Measurements from ENCODE around the gene SCYGR6. TPM values are rescaled to one million over a fixed set of nuclear protein-coding genes. Genes with fewer than 3 reads are reported as not detected.
"Not testable (repeated sequence)": the region's sequence is repeated elsewhere in the genome, so short reads cannot be mapped to it uniquely, and the experiment has no call there.

The SCYGR6 gene, protein sequence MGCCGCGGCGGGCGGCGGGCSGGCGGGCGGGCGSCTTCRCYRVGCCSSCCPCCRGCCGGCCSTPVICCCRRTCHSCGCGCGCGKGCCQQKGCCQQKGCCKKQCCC
- total RNA-seq = not detected

GRCh38 chr2:227724394-227725039 is at the start of gene SCYGR6:
TSS of gene SCYGR6 (minus strand) at chr2:227724757. CDS start at chr2:227724757, 0 bp downstream.
- no peak for DNase-seq

DNA sequence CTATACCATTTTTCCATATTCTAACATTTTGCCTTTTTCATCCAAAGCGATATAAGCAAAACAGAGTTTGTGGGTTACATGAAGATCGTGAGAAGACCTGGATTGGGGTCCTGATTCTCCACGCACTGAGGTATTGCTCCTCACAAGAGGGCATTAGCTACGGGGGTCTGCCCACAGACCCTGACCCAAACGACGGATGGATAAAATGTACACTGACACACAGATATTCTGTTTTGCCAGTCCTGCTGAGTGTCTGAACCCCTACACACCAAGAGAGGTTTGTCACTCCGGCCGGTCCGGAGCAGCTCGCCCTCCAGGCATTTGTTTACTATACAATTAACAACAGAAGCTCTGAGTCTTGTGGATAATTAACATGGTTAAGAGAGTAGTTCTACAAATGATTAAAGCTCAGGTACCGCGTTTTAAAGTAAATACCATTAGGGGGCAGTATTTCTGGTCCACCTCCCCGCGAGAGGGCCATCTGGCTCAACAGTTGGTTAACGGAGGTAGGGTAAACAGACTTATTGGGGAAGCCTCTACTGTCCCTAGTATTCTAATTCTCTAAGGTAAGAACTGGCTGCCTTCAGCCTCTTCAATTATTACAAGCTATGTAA is 49.6 kb upstream of the SCYGR6 start:
- no peak for DNase-seq

GRCh38 chr2:227772932-227773331 is 48.4 kb upstream of the SCYGR6 start:
- DNase-seq = no peak

DNA sequence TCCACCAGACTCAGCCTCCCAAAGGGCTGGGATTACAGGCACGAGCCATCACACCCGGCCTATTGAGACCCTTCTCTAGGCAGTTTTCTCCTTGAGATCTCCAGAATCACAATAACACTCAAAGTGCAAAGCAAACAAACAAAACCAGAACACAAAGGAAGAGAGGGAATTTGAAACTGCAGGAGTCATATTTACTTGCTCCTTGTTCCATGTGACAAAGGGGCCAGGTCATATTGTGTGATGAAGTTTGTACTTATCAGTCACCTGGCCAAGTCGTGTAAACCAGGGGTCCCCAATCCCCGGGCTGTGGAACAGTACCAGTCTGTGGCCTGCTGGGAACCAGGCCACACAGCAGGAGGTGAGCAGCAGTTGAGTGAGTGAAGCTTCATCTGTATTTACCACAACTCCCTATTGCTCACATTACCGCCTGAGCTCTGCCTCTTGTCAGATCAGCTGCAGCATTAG is 47.7 kb upstream of the SCYGR6 start:
- DNase-seq = no peak

GRCh38 chr2:227767830-227768229 is 43.3 kb upstream of the SCYGR6 start:
- no peak for DNase-seq

- DNase-seq = peak; percentile 87
These were observed 41.9 kb upstream of the SCYGR6 start for GRCh38 chr2:227766373-227766883.

GRCh38 chr2:227765788-227766372 is 41.3 kb upstream of the SCYGR6 start:
- no peak for DNase-seq

- DNase-seq = peak; percentile 45
These were observed 37.4 kb upstream of the SCYGR6 start for GRCh38 chr2:227761740-227762476.

DNA sequence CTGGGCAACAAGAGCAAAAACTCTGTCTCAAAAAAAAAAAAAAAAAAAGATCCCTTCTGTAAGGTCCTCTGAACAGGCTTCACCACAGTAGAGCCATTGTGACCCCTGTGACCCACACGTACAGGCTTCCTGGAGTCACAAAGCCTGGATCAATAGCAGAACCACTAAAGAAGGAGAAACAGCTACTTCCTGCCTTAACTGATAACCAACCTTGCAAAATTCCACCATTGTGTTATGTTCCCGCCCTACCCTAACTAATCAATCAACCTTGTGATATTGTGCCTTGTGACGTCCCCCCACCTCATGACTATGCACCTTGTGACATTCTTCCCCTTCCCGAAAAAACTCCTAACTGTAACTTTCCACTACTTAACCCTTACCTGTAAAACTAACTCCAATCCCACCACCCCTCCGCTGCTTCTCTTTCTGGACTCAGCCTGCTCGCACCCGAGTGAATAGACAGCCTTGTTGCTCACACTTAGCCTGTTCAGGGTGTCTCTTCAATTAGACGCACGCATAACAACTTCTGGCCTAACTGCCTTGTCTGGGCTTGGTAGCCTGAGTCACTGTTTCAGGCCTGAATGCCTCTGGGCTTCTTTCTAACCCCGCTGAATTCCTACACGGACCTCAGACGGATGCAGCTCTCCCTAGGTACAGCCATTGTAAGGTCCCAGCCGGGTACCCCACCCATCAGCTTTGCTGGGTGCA is 35.0 kb upstream of the SCYGR6 start:
- no peak for DNase-seq

GRCh38 chr2:227756261-227756660 is 31.7 kb upstream of the SCYGR6 start:
- DNase-seq = not testable (repeated sequence)

GRCh38 chr2:227748079-227748478 is 23.5 kb upstream of the SCYGR6 start:
- DNase-seq = no peak

DNA sequence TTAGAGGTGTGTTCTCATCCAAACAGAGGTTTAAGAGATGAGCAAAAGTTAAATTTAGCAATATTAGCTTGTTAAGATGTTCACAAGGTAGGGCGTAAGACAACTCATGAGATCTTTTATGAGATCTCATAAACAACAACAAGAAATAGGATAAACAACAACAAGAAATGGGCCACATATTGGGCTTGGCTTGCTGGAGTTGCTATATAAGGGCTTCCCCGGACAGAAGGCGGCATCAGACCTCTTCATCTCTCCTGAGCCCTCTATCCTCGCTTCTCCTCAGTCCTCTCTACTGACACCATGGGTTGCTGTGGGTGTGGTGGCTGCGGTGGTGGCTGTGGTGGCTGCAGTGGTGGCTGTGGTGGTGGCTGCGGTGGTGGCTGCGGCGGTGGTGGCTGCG is 21.0 kb upstream of the SCYGR6 start, which contains the start of gene SCYGR8:
SCYGR8 (plus strand) TSS at position 301 of the 400 bp plus-strand sequence; CDS start at position 301, 0 bp downstream.
- no peak for DNase-seq

GRCh38 chr2:227740705-227741104 is 16.1 kb upstream of the SCYGR6 start:
- not testable (repeated sequence) for DNase-seq

DNA sequence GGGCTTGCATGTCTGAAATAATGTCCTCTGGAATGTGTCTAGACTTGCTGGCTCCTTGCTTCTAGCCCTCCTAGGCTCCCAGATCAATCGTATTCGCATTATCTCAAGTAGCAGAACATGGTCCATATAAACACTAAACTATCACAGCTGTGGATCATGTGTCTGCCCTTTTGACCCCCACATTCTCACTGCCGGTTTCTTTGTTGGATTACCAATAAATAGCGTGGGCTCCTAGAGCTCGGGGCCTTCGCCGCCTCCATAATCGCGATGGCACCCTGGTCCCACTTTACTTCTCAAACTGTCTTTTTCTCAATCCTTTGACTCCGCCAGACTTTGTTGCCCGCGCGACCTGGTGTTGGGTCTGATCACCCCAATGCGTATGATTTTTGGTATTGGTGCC is 14.8 kb upstream of the SCYGR6 start:
- no peak for DNase-seq

DNA sequence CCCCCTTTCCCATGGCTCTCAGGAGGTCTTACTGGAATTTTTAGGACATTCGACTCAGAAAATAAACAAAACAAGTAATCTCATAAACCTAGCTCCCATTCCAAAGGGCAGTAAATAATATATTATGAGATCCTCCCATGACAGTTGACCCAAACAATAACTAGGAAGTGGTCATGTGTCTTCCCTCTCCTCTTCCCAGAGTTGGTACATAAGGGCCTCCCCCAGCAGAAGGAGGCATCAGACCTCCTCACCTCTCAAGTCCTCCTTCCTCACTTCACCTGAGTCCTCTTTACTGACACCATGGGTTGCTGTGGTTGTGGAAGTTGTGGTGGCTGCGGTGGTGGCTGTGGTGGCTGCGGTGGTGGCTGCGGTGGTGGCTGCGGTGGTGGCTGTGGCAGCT is 3.5 kb upstream of the SCYGR6 start, which contains the start of gene SCYGR7:
SCYGR7 (plus strand) TSS at position 301 of the 400 bp plus-strand sequence; CDS start at position 301, 0 bp downstream.
- DNase-seq = no peak

DNA sequence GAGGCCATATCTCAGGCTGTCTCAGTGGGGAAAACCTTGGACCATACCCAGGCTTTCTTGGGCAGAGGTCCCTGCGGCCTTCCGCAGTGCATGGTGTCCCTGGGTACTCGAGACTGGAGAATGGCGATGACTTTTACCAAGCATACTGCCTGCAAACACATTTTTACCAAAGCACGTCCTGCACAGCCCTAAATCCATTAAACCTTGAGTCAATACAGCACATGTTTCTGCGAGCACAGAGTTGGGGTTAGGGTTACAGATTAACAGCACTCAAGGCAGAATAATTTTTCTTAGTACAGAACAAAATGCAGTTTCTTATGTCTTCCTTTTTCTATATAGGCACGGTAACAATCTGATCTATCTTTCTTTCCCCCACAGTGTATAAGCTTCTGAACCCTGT is 1.7 kb downstream of the SCYGR6 start:
- peak; percentile 14 for DNase-seq

GRCh38 chr2:227720680-227721079 is 3.9 kb downstream of the SCYGR6 start:
- DNase-seq = no peak

GRCh38 chr2:227719641-227720040 is 4.9 kb downstream of the SCYGR6 start:
- no peak for DNase-seq

GRCh38 chr2:227717687-227718567 is 6.6 kb downstream of the SCYGR6 start, which contains the start of gene SLC19A3:
TSS of gene SLC19A3 (minus strand) at chr2:227718028. CDS start at chr2:227702318, 15,710 bp downstream.
- DNase-seq = peak; percentile 94

DNA sequence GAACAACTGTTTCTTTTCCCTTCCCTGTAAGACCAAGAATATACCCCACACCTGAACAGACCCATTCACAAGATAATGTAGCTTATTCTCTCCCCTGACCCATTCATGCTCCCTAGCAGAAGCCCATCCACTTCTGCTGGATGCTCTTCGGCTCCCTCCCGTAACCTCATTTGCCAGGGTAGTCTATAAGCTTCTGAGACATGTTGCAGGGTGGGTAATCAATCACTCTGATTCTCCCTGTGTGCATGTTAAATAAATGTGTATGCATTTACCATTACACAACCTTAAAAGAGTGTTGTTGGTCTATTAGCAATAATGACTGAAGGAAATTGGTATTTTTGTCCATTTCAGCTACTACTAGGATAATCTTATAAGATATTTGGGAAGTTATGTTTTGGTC is 8.1 kb downstream of the SCYGR6 start:
- DNase-seq = no peak

Data from tongue (tissue), 2 donors.